NCI-H2227 (cell line): ENCODE measurements around the gene OR6C4.
"Not testable (repeated sequence)": the region's sequence is repeated elsewhere in the genome, so short reads cannot be mapped to it uniquely, and the experiment has no call there.

Source experiments
- DNase-seq: peaks from one replicate; lab custom pipeline; 2025; ENCODE audit not compliant: unreplicated experiment; lab: John Stamatoyannopoulos, UW

OR6C4 gene

GRCh38 chr12:55549302-55549701 lies at the start of gene OR6C4:
Gene OR6C4, plus strand, starts transcription at chr12:55549602. Its CDS starts 1,625 bp downstream, at chr12:55551227.
- DNase-seq = no peak

- DNase-seq = no peak
Measured at GRCh38 chr12:55499810-55500252, 49.6 kb upstream of the OR6C4 start.

GRCh38 chr12:55501601-55502000 lies 47.8 kb upstream of the OR6C4 start:
- DNase-seq = no peak

DNA sequence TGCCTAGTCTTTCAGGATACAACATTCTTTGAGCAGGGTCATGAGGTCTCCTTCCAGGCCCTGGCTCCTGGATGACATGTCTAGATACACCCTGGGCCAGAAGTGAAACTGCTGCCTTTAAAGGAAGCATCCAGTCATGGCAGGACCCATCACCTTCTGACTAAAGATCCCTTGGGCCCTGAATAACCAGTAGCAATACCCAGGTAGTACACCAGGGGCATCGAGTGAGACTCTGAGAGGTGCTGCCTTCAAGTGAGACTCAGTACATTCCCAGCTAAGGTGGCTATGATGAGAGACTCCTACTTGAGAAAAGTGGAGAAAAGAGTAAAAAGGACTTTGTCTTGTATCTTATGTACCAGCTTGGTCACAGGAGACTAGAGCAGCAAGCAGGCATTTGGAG lies 33.7 kb upstream of the OR6C4 start:
- no peak for DNase-seq

DNA sequence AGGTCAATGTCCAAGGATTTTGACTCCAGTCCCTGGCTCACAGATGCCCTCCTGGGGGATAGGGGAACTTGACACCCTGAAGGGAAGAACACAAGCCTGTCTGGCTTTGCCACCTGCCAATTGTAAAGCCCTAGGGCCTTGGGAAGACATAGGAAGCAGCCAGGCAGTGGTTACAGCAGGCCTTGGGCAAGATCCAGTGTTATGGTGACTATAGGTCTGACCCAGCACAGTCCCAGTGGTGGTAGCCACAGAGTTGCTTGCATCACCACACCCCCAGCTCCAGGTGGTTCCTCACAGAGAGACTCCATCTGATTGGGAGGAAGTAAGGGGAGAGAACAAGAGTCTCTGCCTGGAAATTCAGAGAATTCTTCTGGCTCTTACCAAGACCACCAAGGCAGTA lies 33.0 kb upstream of the OR6C4 start:
- DNase-seq = no peak

DNA sequence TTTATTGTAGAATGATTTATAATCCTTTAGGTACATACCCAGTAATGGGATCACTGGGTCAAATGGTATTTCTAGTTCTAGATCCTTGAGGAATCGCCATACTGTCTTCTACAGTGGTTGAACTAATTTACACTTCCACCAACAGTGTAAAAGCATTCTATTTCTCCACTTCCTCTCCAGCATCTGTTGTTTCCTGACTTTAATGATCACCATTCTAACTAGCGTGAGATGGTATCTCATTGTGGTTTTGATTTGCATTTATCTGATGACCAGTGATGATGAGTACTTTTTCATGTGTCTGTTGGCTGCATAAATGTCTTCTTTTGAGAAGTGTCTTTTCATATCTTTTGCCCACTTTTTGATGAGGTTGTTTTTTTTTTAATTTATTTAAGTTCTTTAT lies 1.2 kb upstream of the OR6C4 start:
- DNase-seq = not testable (repeated sequence)

GRCh38 chr12:55548756-55549155 lies 646 bp upstream of the OR6C4 start:
- DNase-seq = no peak

DNA sequence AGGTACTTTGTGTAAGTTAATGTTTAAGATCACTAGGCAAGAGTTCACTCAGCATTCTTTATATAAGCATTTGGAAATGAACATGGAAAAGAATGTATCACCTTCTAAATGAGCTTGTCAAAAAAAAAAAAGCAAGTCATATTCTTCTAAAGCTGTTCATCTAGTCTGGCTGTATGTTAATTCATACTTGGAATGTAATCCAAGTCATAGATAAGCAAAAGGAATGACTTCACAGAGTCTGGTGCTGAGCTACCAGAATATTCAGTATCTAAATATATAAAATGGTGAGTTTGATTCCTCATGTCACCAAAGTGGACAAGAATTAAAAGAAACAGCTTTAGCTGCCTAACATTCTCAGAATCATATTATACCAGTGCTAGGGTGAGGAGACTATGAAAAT lies 4.9 kb downstream of the OR6C4 start:
- DNase-seq = no peak

DNA sequence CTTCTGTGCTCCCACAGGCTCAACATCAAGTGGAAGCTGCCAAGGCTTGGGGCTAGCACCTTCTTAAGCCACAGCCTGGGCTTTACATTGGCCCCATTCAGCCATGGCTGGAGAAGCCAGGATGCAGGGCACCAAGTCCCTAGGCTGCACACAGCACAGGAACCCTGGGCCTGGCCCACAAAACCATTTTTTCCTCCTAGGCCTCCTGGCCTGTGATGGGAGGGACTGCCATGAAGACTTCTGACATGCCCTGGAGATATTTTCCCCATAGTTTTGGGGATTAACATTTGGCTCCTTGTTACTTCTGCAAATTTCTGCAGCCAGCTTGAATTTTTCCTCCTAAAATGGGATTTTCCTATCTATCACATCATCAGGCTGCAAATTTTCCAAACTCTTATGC lies 20.7 kb downstream of the OR6C4 start:
- not testable (repeated sequence) for DNase-seq

DNA sequence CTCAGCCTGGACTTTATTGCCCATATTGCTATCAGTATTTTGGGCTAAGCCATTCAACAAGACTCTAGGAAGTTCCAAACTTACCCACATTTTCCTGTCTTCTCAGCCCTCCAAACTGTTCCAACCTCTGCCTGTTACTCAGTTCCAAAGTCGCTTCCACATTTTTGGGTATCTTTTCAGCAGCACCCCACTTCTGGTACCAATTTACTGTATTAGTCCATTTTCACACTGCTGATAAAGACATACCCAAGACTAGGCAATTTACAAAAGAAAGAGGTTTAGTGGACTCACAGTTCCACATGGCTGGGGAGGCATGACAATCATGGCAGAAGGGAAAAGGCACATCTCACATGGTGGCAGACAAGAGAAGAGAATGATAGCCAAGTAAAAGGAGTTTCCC lies 21.3 kb downstream of the OR6C4 start:
- DNase-seq = not testable (repeated sequence)

GRCh38 chr12:55572168-55572567 lies 22.8 kb downstream of the OR6C4 start, which contains the start of gene OR2AP1:
Gene OR2AP1, plus strand, starts transcription at chr12:55572468. Its CDS starts 1,947 bp downstream, at chr12:55574415.
- no peak for DNase-seq

DNA sequence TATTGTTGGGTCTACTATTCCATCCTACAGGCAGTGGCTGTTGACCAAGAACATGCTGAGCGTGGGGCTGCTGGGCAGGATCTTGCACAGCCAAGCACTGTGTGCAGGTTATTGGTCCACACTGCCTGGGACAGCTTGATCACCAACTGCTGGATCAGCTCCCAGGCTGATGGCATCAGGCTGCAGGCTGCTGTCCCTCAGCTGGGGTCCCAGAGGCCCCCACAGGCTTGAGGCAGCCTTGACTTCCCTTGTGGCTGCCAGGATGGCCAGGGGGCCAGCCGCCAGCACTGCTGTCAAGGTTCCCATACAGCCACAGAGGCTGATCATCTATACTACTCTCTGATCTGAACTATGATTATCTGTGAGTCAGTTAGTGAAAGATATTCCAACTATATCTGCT lies 32.7 kb downstream of the OR6C4 start:
- DNase-seq = no peak

- no peak for DNase-seq
Measured at GRCh38 chr12:55585817-55586216, 36.4 kb downstream of the OR6C4 start.

- not testable (repeated sequence) for DNase-seq
Measured at GRCh38 chr12:55590152-55590551, 40.8 kb downstream of the OR6C4 start.
